GM19372 (cell line): ENCODE data around the gene HESX1.

ENCODE experiments used
- ATAC-seq: cut with Tn5 transposase; IDR thresholded peaks from one replicate; pipeline ENCODE4 v1.9.1; 2021; ENCODE audit warnings: mild to moderate bottlenecking, low read depth, moderate library complexity; ENCODE audit not compliant: unreplicated experiment

The HESX1 gene

GRCh38 chr3:57169108-57169507, 30.7 kb downstream of the HESX1 start:
- ATAC-seq = no peak

- no peak for ATAC-seq
These were observed 31.6 kb downstream of the HESX1 start for GRCh38 chr3:57168151-57168550.

GRCh38 chr3:57166660-57167059, 33.1 kb downstream of the HESX1 start:
- ATAC-seq = no peak

GRCh38 chr3:57165641-57166040, 34.1 kb downstream of the HESX1 start:
- ATAC-seq = no peak

- no peak for ATAC-seq
These were observed 34.9 kb downstream of the HESX1 start, which contains the start of gene IL17RD for GRCh38 chr3:57164657-57165573. Gene IL17RD, minus strand, starts transcription at chr3:57165353. Its CDS starts 67 bp downstream, at chr3:57165286.

GRCh38 chr3:57164217-57164656, 35.5 kb downstream of the HESX1 start:
- ATAC-seq = no peak

GRCh38 chr3:57163751-57164150, 36.0 kb downstream of the HESX1 start:
- ATAC-seq = no peak

GRCh38 chr3:57161915-57162314, 37.9 kb downstream of the HESX1 start:
- ATAC-seq = no peak

- no peak for ATAC-seq
These were observed 38.8 kb downstream of the HESX1 start for GRCh38 chr3:57160765-57161538.

- no peak for ATAC-seq
These were observed 39.6 kb downstream of the HESX1 start for GRCh38 chr3:57160076-57160764.

- ATAC-seq = no peak
These were observed 40.7 kb downstream of the HESX1 start for GRCh38 chr3:57158813-57159738.

- no peak for ATAC-seq
These were observed 41.5 kb downstream of the HESX1 start for GRCh38 chr3:57158325-57158724.

GRCh38 chr3:57157545-57157944, 42.2 kb downstream of the HESX1 start:
- no peak for ATAC-seq

GRCh38 chr3:57155310-57155643, 44.5 kb downstream of the HESX1 start:
- ATAC-seq = no peak

- no peak for ATAC-seq
These were observed 45.1 kb downstream of the HESX1 start for GRCh38 chr3:57154470-57155309.

- ATAC-seq = no peak
These were observed 47.3 kb downstream of the HESX1 start for GRCh38 chr3:57152151-57153143.

- ATAC-seq = no peak
These were observed 48.0 kb downstream of the HESX1 start for GRCh38 chr3:57151749-57152148.

- ATAC-seq = no peak
These were observed 48.7 kb downstream of the HESX1 start for GRCh38 chr3:57151021-57151449.
